Measurements from ENCODE around the gene STK32C. TPM values are rescaled to one million over a fixed set of nuclear protein-coding genes. Genes with fewer than 3 reads are reported as not detected.

The STK32C gene
- total RNA-seq, 3 donors from 2014 or later: 5.6 to 12.8 (median 11.7) TPM

DNA sequence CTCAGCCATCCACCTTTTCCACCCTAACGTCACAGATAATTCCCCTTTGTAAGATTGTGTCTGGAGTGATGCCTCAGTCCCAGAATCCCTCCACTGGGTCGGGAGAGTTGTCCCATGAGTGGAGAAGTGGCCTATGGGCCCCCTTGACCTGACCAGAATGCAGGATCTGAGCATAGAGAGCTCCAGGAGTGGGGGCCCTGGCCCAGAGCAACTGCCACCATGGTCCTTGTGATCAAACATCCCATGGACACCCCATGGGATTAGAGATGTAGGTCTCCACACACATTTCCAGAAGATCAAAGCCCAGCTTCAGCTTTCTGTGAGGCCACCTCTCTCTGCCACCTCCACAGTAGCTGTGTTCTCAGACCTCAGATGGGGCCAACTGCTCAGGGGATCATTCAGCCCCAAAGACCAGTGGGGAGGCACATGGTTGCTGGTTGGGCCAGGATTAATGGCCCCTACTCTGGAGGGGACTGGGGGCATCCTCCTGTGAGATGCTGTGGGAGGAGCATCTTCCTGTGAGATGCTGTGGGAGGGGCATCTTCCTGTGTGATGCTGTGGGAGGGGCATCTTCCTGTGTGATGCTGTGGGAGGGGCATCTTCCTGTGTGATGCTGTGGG is 149.5 kb downstream of the STK32C start:
- Histone ChIP-seq H3K4me3 (no peak overlapping the region), H3K9me3 (no peaks in the 10 kb centered on the region), H3K27ac (no peak overlapping the region), H3K4me1 (no peaks in the 10 kb centered on the region), H3K27me3 (no peaks in the 10 kb centered on the region), H3K36me3 (no peaks in the 10 kb centered on the region)
- intact Hi-C loops (cut with DNase I; ENCODE audit: low total_unique reads): no loop called here
- no peak for DNase-seq (ENCODE audit: low spot score in 2 of 2)
- TF ChIP-seq POLR2A (IDR thresholded peaks at IDR 0.05): no peak
- TF ChIP-seq POLR2AphosphoS5 (IDR thresholded peaks at IDR 0.05): no peak
- TF ChIP-seq, protein P1, sequence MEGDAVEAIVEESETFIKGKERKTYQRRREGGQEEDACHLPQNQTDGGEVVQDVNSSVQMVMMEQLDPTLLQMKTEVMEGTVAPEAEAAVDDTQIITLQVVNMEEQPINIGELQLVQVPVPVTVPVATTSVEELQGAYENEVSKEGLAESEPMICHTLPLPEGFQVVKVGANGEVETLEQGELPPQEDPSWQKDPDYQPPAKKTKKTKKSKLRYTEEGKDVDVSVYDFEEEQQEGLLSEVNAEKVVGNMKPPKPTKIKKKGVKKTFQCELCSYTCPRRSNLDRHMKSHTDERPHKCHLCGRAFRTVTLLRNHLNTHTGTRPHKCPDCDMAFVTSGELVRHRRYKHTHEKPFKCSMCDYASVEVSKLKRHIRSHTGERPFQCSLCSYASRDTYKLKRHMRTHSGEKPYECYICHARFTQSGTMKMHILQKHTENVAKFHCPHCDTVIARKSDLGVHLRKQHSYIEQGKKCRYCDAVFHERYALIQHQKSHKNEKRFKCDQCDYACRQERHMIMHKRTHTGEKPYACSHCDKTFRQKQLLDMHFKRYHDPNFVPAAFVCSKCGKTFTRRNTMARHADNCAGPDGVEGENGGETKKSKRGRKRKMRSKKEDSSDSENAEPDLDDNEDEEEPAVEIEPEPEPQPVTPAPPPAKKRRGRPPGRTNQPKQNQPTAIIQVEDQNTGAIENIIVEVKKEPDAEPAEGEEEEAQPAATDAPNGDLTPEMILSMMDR (IDR thresholded peaks at IDR 0.05): no peak

Other genes starting within 250 kb of the STK32C start
- gene JAKMIP3, start 242.0 kb downstream of the STK32C start, total RNA-seq: 1 to 10 TPM in 1 of 3 donors, under 1 TPM in 2; 0.16 to 1.3 (median 0.98) TPM
- gene DPYSL4, start 121.0 kb downstream of the STK32C start, total RNA-seq: 1 to 10 TPM; 1.9 to 2.3 (median 2.1) TPM
- 10 to 100 TPM in 1 of 3 donors, 1 to 10 TPM in 2; 6.2 to 19.3 (median 8.2) TPM for gene LRRC27, start 24.2 kb upstream of the STK32C start, total RNA-seq
- gene PWWP2B, start 89.2 kb upstream of the STK32C start, total RNA-seq: 10 to 100 TPM; 10.7 to 15.5 (median 13.4) TPM
- gene INPP5A, start 229.8 kb upstream of the STK32C start, total RNA-seq: 10 to 100 TPM; 26.6 to 50.6 (median 38.7) TPM

Data from breast epithelium (tissue), 4 donors.